DND-41 (cell line): ENCODE measurements around the gene SLC25A14.

Source experiments
- ATAC-seq: fragments of 200-7000 bp; cut with Tn5 transposase; 3 replicates; pipeline ENCODE4 v1.9.1; 2021; ENCODE audit warnings: low read depth; ENCODE audit not compliant: insufficient read depth
- DNase-seq: peaks from one replicate; pipeline ENCODE4 v3.0.0-alpha.2; 2020
- H2AFZ ChIP-seq: 2 replicates; pipeline ENCODE4 v1.6.0; 2012; ENCODE audit warnings: low read depth, low read length
- H3K27ac ChIP-seq: 2 replicates; pipeline ENCODE4 v1.5.1; 2012; ENCODE audit warnings: low read length, inconsistent platforms
- H3K27me3 ChIP-seq: fragments of 200-600 bp; sonication (generic); 2 replicates; pipeline ENCODE4 v1.6.0; 2012; ENCODE audit warnings: low read length, mild to moderate bottlenecking, inconsistent platforms; ENCODE audit not compliant: insufficient read depth, poor library complexity
- H3K36me3 ChIP-seq: 2 replicates; pipeline ENCODE4 v1.5.1; 2012; ENCODE audit warnings: low read length, inconsistent platforms; ENCODE audit not compliant: insufficient read depth
- H3K4me1 ChIP-seq: 2 replicates; pipeline ENCODE4 v1.5.1; 2012; ENCODE audit warnings: mild to moderate bottlenecking, low read length; ENCODE audit not compliant: insufficient read depth
- H3K4me2 ChIP-seq: 2 replicates; pipeline ENCODE4 v1.6.0; 2012; ENCODE audit warnings: mild to moderate bottlenecking, moderate library complexity, low read length, inconsistent platforms; ENCODE audit not compliant: insufficient read depth
- H3K4me3 ChIP-seq, 2 experiments: fragments of 200-600 bp in 1 of 2; shearing (Covaris generic) in 1 of 2; 2 replicates each; pipeline ENCODE4 v1.5.1; 2012 to 2016; ENCODE audit warnings: inconsistent platforms in 2 of 2, low read length in 2 of 2, mild to moderate bottlenecking in 2 of 2, low read depth in 1 of 2, moderate library complexity in 1 of 2
- H3K79me2 ChIP-seq: 2 replicates; pipeline ENCODE4 v1.6.0; 2012; ENCODE audit warnings: low read length, inconsistent platforms; ENCODE audit not compliant: insufficient read depth
- H3K9ac ChIP-seq: 2 replicates; pipeline ENCODE4 v1.6.0; 2012; ENCODE audit warnings: low read depth, mild to moderate bottlenecking, inconsistent platforms, low read length, moderate library complexity
- H3K9me3 ChIP-seq: 2 replicates; pipeline ENCODE4 v1.5.1; 2012; ENCODE audit warnings: low read length, moderate library complexity, mild to moderate bottlenecking, inconsistent platforms; ENCODE audit not compliant: insufficient read depth, severe bottlenecking
- H4K20me1 ChIP-seq: 2 replicates; pipeline ENCODE4 v1.6.0; 2012; ENCODE audit warnings: low read length; ENCODE audit not compliant: insufficient read depth
- CTCF ChIP-seq: IDR thresholded peaks from 2 replicates; pipeline ENCODE4 v1.5.1; 2012; ENCODE audit warnings: borderline replicate concordance, low read length, moderate library complexity, mild to moderate bottlenecking; ENCODE audit not compliant: poor library complexity, severe bottlenecking; ENCODE audit errors: extremely low read depth
- EZH2 ChIP-seq: IDR thresholded peaks from 3 replicates; pipeline ENCODE4 v1.6.1; 2012; ENCODE audit warnings: borderline replicate concordance, low read depth, mild to moderate bottlenecking, moderate library complexity, low read length, inconsistent platforms; ENCODE audit not compliant: severe bottlenecking

SLC25A14 gene

DNA sequence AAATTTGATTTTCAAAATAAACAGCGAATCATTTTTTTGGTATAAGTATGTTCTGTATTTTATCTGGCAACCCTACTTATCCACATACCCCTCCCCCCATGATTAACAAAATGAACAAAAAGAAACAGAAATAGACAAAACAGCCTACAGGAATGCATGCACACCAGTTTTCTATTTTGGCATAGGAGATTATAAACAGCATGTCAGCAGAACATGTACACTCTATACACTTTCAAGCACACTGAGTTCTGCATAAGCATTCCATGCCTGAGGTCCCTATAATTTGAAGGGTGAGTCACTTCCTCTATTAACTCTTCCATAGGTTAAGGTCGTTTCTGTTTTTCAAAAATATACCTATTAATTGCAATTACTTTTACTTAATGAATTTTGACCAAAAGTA is 43.0 kb upstream of the SLC25A14 start:
- H3K4me3 ChIP-seq: no peak overlapping the region
- TF ChIP-seq EZH2 (no peak), CTCF (no peak)
- no peak overlapping the region for H3K9ac ChIP-seq
- no peaks in the 10 kb centered on the region for H3K27me3 ChIP-seq
- H2AFZ ChIP-seq: no peak overlapping the region
- no peaks in the 10 kb centered on the region for H3K4me1 ChIP-seq
- H4K20me1 ChIP-seq: no peaks in the 10 kb centered on the region
- ATAC-seq (no peak), DNase-seq (no peak)
- H3K4me2 ChIP-seq: no peak overlapping the region
- H3K36me3 ChIP-seq: no peaks in the 10 kb centered on the region
- H3K27ac ChIP-seq: no peak overlapping the region
- H3K9me3 ChIP-seq: no peaks in the 10 kb centered on the region
- H3K79me2 ChIP-seq: no peaks in the 10 kb centered on the region

DNA sequence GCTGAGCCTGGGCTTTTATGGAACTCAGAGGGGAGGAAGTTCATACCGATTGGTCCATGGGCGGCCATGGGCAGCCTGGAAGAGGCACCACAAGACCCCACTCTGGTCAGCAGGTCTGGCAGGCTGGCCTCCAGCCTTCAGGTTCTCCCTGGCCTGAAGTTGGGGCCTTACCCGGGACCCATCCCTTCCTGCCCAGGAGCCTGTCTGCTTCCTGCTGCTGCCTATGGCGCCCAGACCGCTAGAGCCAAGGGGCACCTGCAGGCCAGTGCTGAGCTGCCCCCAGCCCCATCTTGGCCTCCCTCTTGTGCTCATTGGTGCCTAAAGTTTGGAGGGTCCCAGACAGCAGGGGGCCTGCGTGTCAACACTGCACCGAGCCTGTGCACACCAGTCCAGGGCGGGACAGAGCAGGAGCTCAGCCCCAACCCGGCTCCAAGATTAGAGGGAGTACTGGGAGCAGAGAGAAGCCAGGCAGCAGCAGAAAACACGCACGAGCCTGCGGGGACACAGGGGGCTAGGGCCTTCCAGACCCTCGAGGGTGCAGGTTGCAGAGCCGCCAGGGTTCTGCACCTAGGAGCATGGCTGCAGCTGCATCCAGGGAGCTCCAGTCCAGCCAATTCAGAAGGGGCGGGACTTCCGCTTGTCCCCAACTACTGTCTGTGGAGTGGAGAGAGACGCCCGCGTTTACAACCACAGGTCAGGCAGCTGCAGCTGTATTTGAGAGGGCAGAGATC is 40.3 kb upstream of the SLC25A14 start:
- Histone ChIP-seq H3K4me2 (no peak overlapping the region), H2AFZ (no peak overlapping the region), H3K4me3 (no peak overlapping the region), H3K9ac (no peak overlapping the region), H3K27ac (no peak overlapping the region), H3K4me1 (no peaks in the 10 kb centered on the region), H3K36me3 (no peaks in the 10 kb centered on the region), H3K9me3 (no peaks in the 10 kb centered on the region), H4K20me1 (no peaks in the 10 kb centered on the region), H3K27me3 (no peaks in the 10 kb centered on the region), H3K79me2 (no peaks in the 10 kb centered on the region)
- TF ChIP-seq CTCF (no peak), EZH2 (no peak)
- DNase-seq (no peak), ATAC-seq (no peak)

DNA sequence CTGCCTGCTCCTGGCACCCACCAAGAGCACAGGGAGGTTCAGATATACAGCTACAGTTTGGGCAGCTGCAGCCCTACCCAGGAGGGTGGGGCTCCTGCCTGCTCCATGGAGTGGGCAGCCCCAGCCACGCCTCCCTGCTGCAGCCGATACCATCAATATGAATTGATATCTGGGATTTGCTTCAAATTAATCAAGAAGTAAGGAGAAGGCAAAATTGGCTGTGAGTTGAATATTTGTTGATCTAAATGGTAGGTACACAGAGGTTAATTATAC is 39.8 kb upstream of the SLC25A14 start:
- no peak overlapping the region for H3K4me2 ChIP-seq
- no peak overlapping the region for H3K4me3 ChIP-seq
- no peaks in the 10 kb centered on the region for H3K4me1 ChIP-seq
- H3K9me3 ChIP-seq: no peaks in the 10 kb centered on the region
- H2AFZ ChIP-seq: no peak overlapping the region
- no peak overlapping the region for H3K9ac ChIP-seq
- no peak for TF ChIP-seq CTCF
- no peak for TF ChIP-seq EZH2
- H3K27ac ChIP-seq: no peak overlapping the region
- H3K27me3 ChIP-seq: no peaks in the 10 kb centered on the region
- H3K79me2 ChIP-seq: no peaks in the 10 kb centered on the region
- DNase-seq (no peak), ATAC-seq (no peak)
- H4K20me1 ChIP-seq: no peaks in the 10 kb centered on the region
- H3K36me3 ChIP-seq: no peaks in the 10 kb centered on the region

- DNase-seq (no peak), ATAC-seq (no peak)
- no peaks in the 10 kb centered on the region for H4K20me1 ChIP-seq
- TF ChIP-seq CTCF (no peak), EZH2 (no peak)
- H3K36me3 ChIP-seq: no peaks in the 10 kb centered on the region
- no peaks in the 10 kb centered on the region for H3K9me3 ChIP-seq
- no peak overlapping the region for H3K4me2 ChIP-seq
- no peaks in the 10 kb centered on the region for H3K27me3 ChIP-seq
- no peak overlapping the region for H3K9ac ChIP-seq
- no peak overlapping the region for H3K27ac ChIP-seq
- H2AFZ ChIP-seq: no peak overlapping the region
- H3K79me2 ChIP-seq: no peaks in the 10 kb centered on the region
- H3K4me1 ChIP-seq: no peaks in the 10 kb centered on the region
- no peak overlapping the region for H3K4me3 ChIP-seq
Measured at GRCh38 chrX:130301405-130301804, 38.3 kb upstream of the SLC25A14 start.
